T follicular helper cell (primary cell): Measurements from ENCODE around the gene UNC5C.
A peak's percentile ranks its signal among the peaks of the same experiment; 100 is the strongest.

Source experiments
- DNase-seq: peaks from one replicate; pipeline ENCODE4 v3.0.0-alpha.2; 2020; ENCODE audit warnings: low read depth

The UNC5C gene

DNA sequence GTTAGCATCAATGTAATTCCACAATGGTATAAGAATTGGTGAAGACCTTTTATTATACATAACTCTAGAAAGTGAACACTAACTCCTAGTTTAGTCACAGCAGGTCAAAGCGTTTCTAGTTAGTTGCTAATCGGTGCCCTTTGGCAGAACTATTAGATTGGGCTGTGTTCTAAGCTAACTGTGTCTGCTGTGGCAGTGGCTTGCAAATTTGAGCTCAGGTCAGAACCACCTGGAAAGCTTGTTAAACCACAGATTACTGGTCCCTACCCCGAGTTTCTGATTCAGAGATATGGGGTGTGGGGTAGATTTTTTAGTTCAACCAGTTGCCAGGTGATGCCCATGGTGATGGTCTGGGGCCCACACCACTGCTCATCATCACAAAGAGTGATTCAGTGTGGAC lies 332.1 kb downstream of the UNC5C start:
- no peak for DNase-seq

DNA sequence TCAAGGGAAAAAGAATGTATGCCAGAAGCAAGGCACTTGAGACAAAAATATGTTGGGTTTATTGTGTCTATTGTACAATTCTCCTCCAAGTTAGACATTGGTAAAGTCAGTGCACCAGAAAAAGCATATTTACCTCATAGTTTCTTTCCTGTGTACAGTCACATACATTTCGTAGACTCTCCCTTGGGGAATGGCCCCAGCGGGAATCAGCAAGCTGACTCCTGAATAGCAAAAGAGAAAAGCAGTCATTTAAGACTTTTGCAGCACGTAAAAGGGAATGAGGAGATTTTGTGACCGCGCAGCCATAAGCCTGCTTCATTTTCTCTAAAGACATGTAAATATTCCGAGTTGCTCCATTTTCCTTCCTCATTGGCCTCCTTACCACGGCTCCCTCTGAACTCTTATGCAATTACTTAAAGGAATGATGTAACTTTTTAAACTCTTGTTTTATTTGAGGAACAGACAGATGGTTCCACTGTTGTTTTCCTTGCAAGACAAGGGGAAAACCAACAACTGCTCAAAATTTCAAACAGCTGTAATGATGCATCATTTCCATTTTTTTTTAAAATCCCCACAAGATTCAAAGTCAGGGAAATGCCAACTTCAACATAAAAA lies 332.7 kb downstream of the UNC5C start:
- DNase-seq, result no peak

- no peak for DNase-seq
These were observed 333.7 kb downstream of the UNC5C start for GRCh38 chr4:95215043-95215442.

- DNase-seq, result no peak
These were observed 334.4 kb downstream of the UNC5C start for GRCh38 chr4:95214408-95214807.

GRCh38 chr4:95213366-95213765 lies 335.4 kb downstream of the UNC5C start:
- no peak for DNase-seq

DNA sequence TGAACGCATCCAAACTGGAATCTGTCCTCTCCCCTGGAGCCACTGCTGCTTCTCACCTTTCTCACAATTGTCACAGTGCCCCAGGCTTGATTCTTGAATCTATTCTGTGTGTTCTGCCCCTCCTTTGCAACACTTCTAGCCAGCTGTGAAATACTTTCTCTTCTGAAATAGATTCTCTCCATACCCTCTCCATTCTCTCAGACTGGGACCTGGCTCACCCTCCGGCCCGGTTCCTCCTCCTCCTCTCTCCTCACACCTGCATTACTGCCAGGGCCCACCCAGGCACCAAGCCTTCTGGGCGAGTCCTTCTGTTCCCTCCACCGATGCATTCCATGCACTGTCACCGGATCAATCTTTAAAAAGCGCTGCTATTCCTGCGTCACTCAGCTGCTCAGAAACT lies 336.1 kb downstream of the UNC5C start:
- DNase-seq, result no peak

DNA sequence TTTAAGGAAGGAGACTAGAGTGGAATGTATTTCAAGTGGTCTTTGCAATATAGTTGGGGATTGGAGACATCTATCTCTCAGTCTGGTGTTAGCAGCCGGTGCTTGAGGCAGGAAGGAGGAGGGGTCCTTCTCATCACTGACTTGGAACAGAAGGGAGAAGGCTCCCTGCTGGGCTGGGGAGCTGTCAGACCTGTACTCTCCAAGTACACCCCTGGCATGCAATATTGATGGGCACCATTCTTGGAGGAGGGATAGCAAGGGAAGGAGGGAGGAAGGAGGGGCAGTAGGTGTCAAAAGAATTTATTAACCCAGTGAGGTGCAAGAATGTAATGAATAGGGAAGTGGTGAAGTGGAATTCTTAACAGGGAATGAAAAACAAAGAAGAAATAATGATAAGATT lies 338.8 kb downstream of the UNC5C start:
- no peak for DNase-seq

GRCh38 chr4:95204873-95205272 lies 343.9 kb downstream of the UNC5C start:
- DNase-seq, result no peak

DNA sequence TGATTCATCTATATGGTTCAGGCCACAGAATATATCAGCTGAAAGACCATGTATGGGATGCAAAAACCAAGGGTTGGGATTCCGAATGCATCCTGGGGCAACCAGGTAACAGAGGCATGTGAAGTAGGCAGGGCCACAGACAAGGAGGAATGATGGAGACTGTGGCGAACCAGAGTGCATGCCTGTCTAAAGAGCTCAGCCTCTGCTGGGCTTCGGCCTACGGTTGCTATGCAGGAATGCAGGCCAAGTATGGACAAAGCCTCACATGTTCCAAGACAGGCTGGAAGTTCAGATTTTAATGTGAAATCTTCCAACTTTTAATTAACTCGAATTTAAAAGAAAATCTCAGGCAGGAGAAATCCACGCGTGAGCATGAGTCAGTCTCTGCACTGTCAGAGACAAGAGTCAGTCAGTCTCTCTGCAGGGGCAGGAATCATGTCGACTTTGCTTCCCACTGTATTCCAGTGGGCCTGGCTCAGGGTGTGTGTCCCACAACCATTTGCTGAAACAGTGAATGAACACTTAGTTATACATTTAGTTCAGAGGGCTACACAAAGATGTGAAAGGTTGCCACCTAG lies 344.4 kb downstream of the UNC5C start:
- no peak for DNase-seq

DNA sequence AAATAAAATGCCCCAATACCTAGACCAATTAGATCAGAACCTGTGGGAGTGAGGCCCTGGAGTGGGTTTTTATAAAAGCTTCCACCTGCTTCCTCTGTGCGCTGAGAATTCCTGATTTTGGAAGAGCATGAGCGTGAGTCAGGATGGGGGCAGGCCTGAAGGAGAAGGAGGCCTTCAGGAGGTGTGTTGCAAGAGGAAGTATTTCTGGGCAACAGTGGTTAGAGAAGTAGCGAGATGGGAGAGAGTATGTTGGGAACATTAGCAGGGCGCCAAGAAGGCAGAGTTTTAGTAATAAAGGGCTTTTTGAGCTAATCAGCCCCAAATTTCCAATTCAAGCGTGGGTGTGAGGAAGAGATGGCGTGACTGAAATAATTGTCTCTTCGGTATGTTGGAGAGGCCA lies 349.8 kb downstream of the UNC5C start:
- DNase-seq, result no peak

GRCh38 chr4:95197353-95197752 lies 351.4 kb downstream of the UNC5C start:
- no peak for DNase-seq

- no peak for DNase-seq
These were observed 355.2 kb downstream of the UNC5C start for GRCh38 chr4:95193391-95194224.

GRCh38 chr4:95191537-95191936 lies 357.2 kb downstream of the UNC5C start:
- DNase-seq, result no peak

DNA sequence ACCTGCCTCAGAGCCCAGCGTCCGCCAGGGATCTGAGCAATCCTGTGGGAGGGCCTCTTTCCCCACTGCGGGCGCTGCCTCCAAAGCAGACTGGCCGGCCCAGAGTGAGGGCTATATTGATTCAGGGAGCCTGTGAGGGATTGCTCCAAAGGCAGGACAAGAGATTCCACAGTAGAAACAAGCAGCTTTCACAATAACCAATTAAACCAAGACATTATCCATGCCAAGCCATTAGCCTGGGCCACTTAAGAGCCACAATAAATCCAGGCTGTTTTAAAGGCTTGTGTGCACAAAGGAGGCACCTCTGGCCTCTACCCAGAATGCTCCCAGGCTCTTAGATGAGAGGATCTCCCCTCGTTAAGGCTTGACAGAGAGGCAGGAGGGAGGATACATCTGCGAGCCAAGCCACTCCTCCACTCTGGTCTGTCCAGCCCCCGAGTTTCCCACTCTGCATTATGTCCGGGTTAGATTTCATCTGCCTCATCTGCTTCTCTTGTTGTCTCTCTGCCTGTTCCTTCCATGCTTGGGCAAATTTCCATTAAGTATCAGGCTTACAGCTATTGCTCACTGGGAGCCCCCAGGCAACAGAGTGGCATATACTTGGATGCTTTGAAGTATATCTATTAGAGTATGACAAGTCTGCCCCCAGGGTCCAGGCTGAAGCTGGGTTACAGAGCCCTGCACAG lies 357.9 kb downstream of the UNC5C start:
- DNase-seq, result no peak

DNA sequence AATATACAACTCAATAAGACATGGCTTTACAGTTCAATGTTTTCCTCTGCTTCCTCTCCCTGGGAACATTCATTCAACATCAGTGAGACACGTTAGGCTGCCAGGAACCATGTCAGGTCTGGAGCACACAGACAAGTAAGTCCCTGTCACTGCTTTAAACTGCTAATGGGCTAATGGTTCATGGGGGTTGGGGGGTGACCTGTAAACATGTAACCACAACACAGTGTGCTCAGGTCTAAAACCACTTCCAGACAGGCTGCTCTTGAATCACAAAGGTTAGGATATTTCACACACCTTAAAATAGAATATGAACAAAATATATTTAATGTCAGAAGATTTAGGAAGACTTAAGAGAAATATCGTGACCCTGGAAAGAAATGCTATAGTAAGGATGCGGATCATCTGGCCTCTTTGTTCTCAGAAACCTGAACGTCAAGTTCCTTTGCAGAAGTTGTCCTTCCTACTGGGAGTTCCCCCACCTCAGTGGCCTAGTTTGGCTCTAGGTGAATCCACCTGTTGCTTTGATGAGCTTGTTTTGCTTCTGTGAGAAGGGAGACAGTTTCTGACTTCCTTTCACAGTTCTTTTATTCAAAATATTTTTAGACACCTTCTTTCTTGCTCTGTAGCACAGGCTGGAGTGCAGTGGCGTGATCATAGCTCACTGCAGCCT lies 359.9 kb downstream of the UNC5C start:
- no peak for DNase-seq

GRCh38 chr4:95186666-95187065 lies 362.1 kb downstream of the UNC5C start:
- no peak for DNase-seq

GRCh38 chr4:95183656-95184408 lies 364.9 kb downstream of the UNC5C start:
- DNase-seq, result no peak

DNA sequence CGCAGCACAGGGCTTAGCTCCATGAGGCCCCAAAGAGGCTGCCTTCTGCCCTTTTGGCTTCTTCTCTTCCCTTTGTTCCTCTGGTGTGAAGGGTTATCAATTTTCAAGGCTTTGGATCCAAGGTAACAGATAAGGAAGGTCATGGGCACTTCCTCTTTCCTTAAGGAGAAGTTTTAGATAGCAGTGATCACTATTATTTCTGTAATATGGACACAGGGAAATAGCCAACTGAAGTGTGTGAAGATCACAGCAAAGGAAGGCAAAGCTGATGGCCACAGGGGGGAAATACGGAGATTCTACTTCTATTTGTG lies 366.8 kb downstream of the UNC5C start:
- no peak for DNase-seq

DNA sequence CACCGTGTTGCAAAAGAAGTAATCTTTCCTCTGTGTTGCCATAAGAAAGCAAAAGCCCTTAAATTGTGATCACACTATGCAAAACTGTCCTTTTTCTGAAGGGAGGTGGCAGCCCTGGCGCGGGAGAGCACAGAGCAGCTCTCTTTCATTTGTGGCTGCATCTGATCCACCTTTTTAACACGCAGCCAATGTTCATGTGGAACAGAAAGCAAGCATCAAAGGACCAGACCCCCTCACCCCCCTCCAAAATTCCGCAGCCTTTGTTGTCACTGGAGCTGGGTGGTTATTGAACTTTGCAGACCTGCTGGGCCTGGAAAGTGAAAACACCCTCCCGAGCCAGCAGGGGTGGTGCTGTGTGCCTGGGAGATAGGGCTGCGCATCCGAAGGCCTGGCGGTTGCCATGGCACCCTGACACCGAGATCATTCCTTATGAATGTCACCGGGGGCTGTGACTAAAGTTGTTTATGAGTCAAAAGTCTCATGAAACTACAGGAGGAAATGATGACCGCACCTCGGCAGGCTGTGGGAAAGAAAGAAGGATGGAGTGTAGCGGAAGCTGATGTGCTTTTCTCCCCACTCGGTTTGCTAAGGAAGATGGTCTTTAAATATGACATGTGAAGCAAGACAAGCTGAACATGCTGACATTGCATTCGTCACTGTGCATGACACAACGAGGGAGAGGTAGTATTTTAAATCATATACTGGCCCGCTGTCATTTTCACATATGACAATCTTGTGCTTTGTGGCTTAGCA lies 367.4 kb downstream of the UNC5C start:
- peak; percentile 4 for DNase-seq

- DNase-seq, result no peak
These were observed 368.1 kb downstream of the UNC5C start for GRCh38 chr4:95180531-95181242.
